Hippocampal formation (tissue), 2 donors: ENCODE measurements around the gene THAP11.

ENCODE experiments used
- DNase-seq, 2 donors: peaks; one replicate each; lab custom pipeline; 2025; lab: John Stamatoyannopoulos, UW

THAP11 gene

DNA sequence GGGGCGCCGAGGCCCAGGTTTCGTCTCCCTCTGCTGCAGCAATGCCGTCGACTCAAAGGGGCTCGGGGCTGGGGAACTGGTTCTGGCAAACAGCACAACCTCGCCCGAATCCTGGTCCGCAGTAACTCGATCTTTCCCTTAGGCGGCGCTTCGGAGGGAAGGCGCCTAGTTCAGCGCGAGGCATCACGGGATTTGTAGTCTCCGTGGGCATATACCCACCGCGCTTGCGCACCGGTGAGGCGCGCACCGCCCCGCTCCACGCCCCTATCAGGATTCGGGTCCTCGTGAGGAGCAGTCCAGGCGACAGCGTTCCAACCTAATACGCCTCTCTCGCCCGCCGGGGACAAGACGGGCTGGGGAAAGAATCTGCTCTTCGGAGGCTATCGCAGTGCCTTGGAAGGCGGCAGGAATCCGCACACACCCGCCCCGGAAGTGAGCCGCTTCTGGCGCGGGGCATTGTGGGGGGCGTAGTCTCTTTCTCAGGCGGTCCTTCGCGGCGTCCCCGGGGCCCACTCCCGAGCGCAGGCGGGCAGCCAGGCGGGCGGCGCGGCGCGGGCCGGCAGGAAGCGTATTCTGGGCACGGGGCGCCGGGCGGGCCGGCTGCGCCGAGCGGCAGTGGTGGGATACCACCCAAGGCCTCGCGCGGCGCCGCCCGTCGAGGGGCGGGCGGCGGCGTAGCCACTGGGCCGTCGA is at the start of gene THAP11:
Gene THAP11, plus strand, starts transcription at position 505 of the 693 bp plus-strand sequence. CDS start 235 bp downstream, outside the sequence.
- DNase-seq = peak; percentile 92 to 94

DNA sequence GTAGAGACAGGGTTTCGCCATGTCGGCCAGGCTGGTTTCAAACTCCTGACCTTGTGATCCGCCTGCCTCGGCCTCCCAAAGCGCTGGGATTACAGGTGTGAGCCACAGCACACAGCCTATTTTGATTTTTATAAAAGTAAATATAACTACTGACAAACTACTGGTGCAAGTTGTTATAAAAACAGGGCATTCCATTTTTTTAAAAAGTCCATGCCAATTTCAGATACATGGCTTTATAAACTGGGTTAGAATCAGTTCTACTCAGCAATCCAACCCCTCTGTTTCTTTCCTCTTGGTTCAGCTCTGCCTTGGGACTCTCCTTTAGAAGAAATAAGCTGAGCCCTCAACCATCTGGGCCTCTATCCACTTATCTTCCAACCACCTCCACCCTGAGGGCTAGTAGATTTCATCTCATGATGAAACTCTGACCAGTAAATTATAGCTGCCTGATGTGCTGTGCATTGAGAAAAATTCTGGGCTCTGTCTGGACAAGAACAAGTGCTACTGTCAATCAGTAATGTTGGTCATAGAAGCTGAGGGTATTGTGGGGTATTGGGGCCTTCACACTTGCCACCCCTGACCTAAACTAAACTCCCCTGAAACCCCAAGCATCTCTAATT is 45.9 kb upstream of the THAP11 start:
- no peak for DNase-seq

DNA sequence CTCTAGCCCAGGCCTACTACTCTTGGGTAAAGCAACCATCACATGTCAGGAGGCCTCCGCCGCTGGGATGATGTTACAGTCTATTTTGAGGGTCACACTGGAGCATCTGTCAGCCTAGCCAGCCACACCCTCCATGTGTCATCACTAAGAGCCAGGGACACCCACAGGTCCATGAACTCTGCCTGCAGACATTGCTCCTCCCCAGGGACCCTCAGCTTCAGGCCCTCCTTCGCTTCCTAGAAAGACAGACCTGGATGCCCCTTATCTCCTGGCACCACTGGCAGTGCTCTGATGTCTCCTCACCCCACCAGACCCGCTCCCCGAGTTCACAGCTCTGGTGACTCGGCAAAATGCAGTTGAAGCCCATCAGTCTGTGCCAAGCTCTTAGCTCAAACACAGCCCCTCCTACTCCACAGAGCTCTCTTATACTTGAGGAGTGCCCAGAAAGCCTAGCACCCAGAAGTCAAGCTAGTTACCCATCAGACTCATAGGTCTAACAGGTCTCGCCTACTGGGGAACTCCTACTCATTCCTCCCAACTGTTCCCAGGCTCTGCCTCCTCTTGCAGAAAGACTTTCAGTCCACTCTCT is 41.7 kb upstream of the THAP11 start:
- DNase-seq = no peak

DNA sequence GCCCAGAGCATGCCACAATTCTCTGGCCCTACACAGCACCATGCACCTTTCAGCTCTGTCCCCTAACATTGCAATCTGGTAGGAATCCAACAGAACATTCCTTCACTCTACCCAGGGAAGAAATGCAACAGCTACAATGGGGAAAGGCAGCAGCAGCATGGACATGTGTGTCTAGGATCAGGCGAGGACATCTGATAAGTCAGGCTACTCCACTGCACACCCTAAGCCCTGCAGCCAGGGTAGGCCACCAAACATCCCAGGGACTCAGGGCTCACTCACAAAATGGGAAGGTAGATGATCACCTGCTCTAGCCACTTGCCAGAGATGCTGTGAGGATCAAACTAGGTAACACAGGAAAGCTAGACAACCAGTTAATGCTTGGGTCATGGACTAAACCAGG is 40.9 kb upstream of the THAP11 start:
- DNase-seq = no peak

DNA sequence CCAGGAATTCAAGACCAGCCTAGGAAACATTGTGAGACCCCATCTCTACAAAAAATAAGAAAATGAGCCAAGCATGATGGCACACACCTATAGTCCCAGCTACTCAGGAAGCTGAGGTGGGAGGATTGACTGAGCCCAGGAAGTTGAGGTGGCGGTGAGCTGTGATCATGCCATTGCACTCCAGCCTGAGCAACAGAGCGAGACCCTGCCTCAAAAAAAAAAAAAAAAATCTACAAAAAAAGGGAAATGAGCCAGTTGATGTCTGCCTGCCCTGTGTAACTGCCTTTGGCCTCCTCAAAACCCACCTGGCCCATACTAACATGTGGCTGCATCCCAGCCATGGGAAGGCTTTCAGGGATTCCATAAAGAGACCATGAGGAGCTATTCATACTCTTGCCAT is 40.2 kb upstream of the THAP11 start:
- no peak for DNase-seq

DNA sequence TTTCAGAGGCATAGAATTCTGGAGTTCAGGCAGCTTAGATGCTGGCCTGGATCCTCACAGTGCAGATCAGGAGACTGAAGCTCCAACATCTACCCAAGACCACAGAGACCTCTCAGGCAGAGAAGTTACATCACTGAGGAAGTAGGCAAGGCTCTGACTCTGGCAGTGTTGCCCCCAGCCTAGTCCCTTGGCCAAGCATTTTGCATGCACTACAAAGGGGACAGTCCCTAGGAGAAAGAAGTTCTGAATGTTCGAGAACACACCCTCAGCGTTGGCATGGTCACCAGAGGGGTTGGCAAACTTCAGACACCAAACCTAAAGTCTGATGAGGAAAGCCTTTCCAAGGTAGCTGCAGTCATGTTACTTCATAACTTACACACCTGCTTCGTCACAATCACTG is 38.2 kb upstream of the THAP11 start:
- no peak for DNase-seq

DNA sequence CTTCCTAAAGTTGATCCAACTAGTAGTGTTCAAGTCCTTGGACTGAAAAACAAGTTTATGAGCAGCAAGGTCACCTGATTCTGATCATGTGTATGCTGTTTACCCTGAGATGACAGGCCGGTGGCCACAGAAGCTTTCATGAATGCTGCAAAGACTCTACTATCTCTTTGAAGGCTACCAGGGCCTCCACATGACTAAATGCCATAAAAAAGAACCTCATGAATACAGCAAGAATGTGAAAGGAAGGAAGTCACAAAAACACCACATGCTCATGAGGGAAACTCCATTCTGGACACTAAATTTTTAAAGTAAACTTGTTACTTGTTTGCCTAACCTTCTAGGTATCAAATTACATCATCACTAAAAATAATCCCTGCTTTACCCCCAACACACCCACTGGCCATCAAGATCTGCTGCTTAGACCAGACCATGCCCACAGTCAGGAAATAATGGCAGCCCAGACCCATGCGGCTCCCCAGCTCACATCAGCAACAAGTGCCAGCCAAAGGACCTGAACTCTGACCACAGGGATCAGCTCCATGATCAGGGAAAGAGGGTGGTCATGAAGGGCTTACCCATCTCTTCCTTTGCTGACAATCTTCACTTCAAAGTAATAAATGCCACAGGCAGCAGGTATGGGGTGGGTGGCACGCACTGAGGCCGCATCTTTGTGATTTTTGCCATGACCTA is 37.1 kb upstream of the THAP11 start:
- no peak for DNase-seq

DNA sequence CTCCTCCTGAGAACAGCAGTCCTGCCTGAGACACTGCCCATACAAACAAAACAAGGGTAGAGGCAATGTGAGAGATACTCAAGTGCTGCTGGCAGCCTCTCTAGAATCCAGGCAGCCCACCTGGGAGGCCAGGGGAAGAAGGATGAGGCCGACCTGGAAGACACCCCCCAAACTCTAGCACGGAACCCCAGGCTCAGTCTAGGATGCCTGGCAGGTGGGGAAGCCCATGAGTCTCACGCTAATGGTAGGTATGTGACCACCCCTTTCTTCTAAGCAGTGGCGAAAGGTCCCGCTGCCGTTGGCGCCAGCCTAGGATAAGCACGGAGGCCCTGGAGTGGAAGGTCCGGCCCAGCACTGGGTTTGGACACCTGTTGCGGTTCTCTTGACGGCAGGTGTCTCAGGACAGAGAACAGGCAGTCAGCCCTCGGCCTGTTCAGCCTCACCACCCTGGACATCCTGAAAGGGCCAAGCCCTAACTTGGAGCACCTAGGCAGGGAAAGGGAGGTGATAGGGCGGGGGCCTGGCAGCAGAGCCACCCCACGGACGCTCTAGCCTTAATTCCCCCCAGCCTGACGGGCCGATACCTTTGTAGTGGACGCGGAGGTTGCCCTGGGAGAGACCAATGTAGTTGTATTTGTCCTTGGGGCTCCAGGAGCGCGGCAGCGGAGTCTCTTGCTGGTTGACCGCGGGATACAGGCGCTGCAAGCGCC is 36.2 kb upstream of the THAP11 start:
- DNase-seq = no peak

DNA sequence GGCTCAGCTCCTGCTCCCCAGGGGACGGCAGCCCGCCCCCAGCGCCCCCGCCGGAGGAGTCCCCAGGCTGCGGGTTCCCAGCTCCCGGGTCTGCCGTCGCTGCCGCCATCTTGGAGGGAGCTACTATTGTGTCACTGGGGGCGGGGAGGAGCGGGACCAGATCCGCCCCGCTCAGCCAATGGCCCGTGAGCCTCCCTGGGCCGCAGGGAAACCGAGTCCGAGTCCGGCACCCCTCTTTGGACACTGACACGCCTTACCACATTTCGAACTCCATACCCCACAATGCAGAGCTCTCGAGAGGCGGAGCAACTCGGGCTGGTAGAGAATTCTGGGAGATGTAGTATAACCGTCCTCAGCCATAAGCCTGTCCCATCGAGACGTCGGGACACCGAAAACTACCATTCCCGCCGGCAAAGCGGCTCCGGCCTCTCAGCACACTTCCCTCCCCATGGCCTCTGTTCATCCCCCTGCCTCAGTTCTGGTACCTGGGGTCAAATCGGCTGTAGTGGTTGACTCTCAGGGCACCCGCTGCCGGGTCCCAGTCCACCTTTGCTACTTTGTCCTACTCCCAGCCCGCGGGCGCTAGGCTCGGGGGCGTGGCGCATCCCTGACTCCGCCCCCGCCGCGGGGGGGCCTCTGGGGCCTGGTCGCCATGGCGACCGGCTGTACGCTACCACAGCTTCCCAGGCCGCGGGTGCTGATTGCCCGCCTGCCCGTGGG is 35.5 kb upstream of the THAP11 start, which contains the start of the genes RANBP10 and TSNAXIP1:
Gene RANBP10, minus strand, starts transcription at position 133 of the 720 bp plus-strand sequence. Its CDS starts 24 bp downstream, at position 109.
Gene TSNAXIP1, plus strand, starts transcription at position 462 of the 720 bp plus-strand sequence. CDS start 261 bp downstream, outside the sequence.
- peak; percentile 97 to 100 for DNase-seq

DNA sequence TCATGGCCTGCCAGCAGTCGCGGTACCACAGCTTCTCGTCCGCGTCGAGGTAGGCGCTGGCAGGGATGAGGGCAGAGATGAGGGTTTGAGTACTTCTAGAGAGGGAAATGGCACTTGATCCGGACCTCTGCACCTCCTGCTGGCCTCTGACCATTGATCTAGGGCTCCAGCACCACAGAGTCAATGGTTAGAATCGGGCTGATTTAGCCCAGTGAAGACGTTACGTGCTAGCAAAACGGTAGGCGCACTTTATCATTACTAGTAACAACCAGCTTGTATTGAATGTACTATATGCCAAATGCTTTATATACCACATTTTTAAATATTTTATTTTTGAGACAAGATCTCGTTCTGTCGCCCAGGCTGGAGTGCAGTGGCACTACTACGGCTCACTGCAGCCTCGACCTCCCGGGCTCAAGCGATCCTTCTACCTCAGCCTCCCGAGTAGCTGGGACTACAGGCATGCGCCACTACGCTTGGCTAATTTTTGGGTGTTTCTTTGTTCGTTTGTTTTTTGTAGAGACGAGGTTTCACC is 34.9 kb upstream of the THAP11 start:
- DNase-seq = no peak

DNA sequence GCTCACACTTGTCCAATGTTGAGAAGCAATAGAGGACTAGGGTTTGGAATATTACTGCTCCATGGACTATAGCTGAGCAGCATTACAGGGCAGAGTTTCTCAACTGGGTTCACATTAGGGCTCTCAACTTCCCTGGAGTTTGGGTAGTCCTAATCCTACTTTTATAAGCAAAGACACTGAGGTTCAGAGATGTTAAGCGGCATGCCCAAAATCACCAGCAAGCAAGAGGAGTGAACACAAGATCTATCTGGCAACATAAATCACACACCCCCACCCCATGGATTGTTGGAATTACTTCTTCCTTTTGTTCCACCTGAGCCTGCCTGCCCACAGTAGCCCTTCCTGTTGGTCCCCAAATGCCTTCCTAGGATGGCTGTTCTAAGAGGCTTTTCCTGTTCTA is 30.2 kb upstream of the THAP11 start:
- no peak for DNase-seq

DNA sequence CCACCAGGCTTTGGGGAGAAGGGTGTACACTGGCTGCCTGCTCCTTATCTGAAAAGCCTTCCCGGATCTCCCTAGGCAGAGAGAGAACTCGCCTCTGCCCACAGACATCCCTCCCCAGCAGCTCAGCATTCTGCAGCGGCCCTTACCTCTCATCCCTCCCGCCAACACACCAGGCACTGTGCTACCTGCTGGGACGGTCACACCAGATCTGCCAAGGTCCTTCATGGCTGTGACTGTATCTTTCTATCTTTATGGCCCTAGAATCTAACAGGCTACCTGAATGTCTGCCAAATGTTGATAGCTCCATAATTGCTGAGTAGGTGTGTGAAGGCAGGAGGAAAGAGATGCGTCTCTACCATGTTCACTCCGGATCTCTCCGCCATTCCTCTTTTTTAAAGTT is 27.6 kb upstream of the THAP11 start:
- no peak for DNase-seq

DNA sequence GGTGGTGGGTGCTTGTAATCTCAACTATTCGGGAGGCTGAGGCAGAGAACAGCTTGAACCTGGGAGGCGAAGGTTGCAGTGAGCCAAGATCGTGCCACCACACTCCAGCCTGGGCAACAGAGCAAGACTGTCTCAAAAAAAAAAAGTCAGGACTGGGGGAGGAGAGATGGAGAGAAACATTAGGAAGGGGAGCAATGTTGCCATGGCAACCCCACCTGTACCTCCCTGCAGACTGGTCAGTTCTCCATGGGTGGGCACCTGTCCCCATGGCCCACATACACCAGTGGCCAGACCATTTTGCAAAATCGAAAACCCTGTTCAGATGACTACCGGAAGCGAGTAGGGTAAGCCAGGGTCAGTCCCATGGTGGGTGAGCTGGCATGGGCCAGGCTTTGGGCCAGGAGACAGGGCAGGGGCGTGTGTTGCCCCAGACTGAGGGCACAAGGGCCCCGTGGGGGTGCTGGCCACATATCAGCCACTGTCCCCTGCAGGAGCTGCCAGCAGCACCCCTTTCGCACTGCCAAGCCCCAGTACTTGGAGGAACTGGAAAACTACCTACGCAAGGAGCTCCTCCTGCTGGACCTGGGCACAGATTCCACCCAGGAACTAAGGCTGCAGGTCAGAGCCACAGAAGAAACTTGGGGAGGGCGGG is 21.4 kb upstream of the THAP11 start:
- DNase-seq = no peak

DNA sequence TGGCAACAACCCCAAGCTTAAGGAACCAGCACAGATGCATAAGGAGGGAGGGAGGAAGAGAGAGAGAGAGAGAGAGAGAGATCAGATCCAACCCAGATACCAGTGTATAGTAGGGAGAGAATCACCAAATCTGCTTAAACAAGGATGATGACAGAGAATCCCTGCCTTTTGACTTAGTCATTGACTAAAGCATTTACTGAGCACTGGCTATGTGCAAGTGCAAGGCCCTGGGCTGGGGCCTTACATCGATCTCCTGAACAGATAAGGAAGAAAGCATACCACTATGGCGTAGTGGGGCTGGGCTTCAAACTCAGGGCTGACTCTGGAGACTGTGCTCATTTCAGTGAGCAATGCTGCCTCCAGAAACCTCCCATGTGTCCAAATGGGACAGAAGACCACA is 19.6 kb upstream of the THAP11 start:
- no peak for DNase-seq

DNA sequence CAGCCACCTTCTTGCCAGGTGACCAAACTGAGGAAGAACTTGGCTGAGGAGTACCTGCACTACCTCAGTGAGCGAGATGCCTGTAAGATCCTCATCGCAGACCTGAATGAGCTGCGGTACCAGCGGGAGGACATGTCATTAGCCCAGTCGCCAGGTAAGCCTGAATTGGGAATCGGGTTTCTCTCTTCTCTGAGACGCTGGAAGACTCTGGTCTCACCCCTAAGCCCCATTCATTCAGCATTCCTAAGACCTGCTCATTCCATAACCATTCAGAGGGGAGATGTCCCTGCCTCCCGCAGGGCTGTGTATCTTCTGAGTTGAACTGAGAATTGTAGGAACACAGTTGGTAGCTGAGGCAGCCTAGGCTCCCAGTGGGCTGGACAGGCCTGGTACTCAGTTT is 17.0 kb upstream of the THAP11 start:
- no peak for DNase-seq

DNA sequence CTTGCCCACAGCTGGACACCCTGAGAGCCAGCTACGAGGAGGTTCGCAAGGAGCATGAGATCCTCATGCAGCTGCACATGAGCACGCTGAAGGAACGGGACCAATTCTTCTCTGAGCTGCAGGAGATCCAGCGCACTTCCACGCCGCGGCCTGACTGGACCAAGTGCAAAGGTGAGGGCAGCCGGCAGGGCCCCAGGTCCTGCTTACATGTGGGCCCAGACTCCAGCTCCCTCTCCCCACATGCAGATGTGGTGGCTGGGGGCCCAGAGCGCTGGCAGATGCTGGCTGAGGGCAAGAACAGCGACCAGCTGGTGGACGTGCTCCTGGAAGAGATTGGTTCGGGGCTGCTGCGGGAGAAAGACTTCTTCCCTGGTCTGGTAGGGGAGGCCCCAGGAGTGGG is 16.2 kb upstream of the THAP11 start:
- DNase-seq = no peak

DNA sequence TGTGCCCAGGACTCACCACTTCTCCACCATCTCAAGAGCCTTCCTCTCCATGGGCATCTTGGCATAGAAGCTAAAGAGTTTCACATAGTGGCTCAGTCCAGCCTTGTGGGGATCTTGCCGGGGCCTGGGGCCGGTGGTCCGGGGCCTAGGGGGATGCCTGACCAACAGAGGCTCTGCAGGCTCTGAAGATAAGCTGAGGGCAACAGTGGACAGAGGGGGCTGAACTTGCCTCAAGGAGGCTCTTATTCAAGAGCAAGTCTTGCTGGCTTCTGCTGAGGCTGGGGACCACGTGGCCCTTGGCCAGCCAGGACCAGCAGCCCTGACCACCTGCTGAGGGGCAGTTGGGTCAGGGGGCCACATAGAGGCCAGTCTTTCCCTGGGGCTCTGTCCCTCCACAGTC is 13.5 kb upstream of the THAP11 start:
- no peak for DNase-seq

DNA sequence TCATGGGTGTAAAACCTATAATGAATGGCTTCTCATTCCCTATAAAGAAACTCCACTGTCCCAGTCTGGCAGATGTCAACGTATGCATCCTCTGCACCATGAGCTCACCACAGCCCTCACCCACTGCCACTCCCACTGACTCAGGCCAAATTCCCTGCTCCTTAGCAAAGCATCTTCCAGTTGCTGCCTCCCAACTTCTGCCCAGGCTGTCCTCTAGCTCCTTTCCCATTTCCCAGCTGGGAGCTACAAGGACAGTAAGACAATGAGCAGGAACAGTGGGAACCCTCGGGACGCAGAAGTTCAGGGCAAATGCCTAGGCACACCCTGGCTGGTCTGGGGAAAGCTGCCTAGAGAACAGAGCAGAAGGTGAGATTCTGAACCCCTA is 9.1 kb upstream of the THAP11 start:
- DNase-seq = no peak

DNA sequence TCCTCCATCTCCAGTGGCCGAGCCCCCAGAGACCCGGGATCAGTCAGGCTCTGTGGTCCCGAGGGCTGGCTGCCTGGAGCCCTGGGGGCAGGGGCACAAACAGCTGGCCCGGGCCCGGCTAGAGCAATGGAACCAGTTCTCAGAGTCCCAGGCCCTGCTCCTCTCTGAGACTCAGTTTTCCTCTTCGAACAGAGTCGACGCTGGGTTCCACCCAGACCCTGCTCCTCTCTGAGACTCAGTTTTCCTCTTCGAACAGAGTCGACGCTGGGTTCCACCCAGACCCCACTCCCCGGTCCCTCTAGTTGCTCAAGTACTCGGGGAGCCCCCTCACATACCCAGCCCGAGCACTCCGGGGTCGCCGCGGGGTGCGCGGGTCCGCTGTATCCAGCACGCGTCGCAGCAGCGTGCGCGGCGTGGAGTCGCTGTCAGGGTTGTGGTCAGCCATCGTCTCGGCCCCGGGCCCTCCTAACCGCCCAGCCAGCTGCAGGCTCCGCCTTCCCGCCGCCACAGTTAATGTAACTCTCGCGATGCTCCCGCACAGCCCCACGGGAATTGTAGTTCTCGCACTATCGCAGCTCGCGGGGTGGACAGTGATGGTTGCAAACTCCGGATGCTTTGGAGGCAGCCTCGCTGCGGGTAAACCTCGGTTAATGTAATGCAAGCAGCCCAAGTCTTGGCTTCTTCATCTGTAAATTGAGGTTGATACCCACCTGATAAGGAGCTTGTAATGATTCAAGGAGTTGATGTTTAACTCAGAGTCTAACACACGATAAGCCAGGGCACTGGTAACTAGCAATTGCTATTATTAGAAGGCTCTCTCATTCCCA is 8.5 kb upstream of the THAP11 start:
- DNase-seq = peak; percentile 84 to 87

DNA sequence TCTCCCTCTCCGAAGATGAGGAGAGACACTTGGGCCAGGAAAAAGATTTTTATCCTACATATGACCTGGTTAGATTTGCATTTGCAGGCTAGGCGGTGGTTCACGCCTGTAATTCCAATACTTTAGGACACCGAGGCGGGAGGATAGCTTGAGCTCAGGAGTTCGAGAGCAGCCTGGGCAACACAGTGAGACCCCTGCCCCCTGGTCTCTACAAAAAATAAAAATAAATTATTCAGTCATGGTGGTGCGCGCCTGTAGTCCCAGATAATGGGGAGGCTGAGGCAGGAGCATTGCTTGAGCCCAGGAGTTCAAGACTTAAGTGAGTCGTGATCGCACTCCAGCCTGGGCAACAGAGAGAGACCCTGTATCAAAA is 7.9 kb upstream of the THAP11 start:
- no peak for DNase-seq
